Stimulated activated CD8-positive, alpha-beta memory T cell treated with anti-CD3 and anti-CD28 coated beads, Interleukin-15, amount 100 ng/mL, for 48 hours (primary cell): Measurements from ENCODE around the gene MDFI.

Experiments
- DNase-seq, 2 donors: peaks; one replicate each; pipeline ENCODE4 v3.0.0-alpha.2; 2020; ENCODE audit warnings: low read depth in 2 of 2

MDFI gene

GRCh38 chr6:41649596-41649995 lies 11.3 kb downstream of the MDFI start:
- DNase-seq = no peak

- DNase-seq = no peak
Observed at GRCh38 chr6:41650120-41650519, 11.9 kb downstream of the MDFI start.

GRCh38 chr6:41651246-41651961 lies 13.1 kb downstream of the MDFI start:
- no peak for DNase-seq

GRCh38 chr6:41651962-41652657 lies 13.8 kb downstream of the MDFI start:
- no peak for DNase-seq

GRCh38 chr6:41652866-41653652 lies 14.8 kb downstream of the MDFI start:
- DNase-seq = no peak

- DNase-seq = no peak
Observed at GRCh38 chr6:41653691-41654090, 15.4 kb downstream of the MDFI start.

GRCh38 chr6:41654151-41654697 lies 16.0 kb downstream of the MDFI start:
- DNase-seq = no peak

- DNase-seq = no peak
Observed at GRCh38 chr6:41654698-41655151, 16.5 kb downstream of the MDFI start.

GRCh38 chr6:41655176-41655575 lies 16.9 kb downstream of the MDFI start:
- no peak for DNase-seq

GRCh38 chr6:41655646-41656001 lies 17.4 kb downstream of the MDFI start:
- no peak for DNase-seq

- no peak for DNase-seq
Observed at GRCh38 chr6:41656002-41656691, 17.9 kb downstream of the MDFI start.

GRCh38 chr6:41657131-41658094 lies 19.1 kb downstream of the MDFI start:
- no peak for DNase-seq

- no peak for DNase-seq
Observed at GRCh38 chr6:41658636-41659035, 20.4 kb downstream of the MDFI start.

- DNase-seq = no peak
Observed at GRCh38 chr6:41659935-41660334, 21.7 kb downstream of the MDFI start.

- no peak for DNase-seq
Observed at GRCh38 chr6:41663568-41663967, 25.3 kb downstream of the MDFI start.

- DNase-seq = no peak
Observed at GRCh38 chr6:41664271-41664670, 26.0 kb downstream of the MDFI start.

GRCh38 chr6:41667195-41667594 lies 28.9 kb downstream of the MDFI start:
- no peak for DNase-seq

GRCh38 chr6:41668968-41669367 lies 30.7 kb downstream of the MDFI start:
- no peak for DNase-seq

- no peak for DNase-seq
Observed at GRCh38 chr6:41670703-41671360, 32.6 kb downstream of the MDFI start.

GRCh38 chr6:41671376-41671775 lies 33.1 kb downstream of the MDFI start:
- DNase-seq = no peak
